Activated naive CD4-positive, alpha-beta T cell (primary cell): ENCODE data around the gene RWDD1.

Experiments used
- DNase-seq, 4 experiments: peaks; one replicate each; lab custom pipeline; 2025; lab: John Stamatoyannopoulos, UW

Gene RWDD1, protein sequence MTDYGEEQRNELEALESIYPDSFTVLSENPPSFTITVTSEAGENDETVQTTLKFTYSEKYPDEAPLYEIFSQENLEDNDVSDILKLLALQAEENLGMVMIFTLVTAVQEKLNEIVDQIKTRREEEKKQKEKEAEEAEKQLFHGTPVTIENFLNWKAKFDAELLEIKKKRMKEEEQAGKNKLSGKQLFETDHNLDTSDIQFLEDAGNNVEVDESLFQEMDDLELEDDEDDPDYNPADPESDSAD

GRCh38 chr6:116570856-116571682 is at the start of gene RWDD1:
TSS of gene RWDD1 (plus strand) at chr6:116571504. CDS start at chr6:116571583, 79 bp downstream.
- peak; percentile 94 to 97 (median 96) for DNase-seq

GRCh38 chr6:116522896-116523295 is 48.4 kb upstream of the RWDD1 start:
- no peak for DNase-seq

DNA sequence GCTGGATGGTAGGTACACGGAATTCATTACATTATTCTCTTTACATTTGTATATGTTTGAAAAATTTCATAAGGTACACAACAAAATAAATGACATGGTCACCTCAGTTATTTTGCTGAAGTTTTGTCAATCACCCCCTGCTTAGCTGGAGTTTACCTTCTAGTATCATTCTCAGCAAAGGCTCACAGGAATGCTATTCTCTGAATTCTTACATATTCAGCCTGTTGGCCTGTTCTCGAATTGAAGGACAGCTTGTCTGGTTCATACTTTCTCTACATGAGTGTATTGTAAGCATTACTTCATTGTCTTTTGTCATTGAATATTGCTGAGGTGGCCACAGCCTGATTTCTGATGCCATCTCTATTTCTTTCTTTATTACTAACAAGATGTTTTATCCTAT is 47.1 kb upstream of the RWDD1 start:
- no peak for DNase-seq

GRCh38 chr6:116528133-116528532 is 43.2 kb upstream of the RWDD1 start:
- no peak for DNase-seq

DNA sequence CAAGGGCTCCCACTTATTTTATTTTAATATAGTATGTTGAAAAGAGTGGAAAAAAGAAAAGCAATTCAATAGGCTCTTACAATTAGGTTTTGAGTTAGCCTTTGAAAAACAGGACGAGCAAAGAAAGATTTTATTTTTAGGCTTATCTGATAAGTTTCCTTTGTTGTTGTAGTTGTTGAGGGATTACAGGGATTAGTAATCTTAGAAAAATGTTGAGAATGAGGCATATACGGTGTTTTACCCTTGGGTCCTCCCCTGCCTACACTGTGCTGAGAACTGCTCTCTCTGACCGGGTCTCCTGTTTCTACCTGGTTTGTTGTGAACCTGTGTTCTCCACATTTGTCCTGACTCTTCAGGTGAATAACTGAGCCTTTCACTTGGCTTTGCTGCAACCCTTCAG is 42.5 kb upstream of the RWDD1 start:
- no peak for DNase-seq

GRCh38 chr6:116529466-116530290 is 41.6 kb upstream of the RWDD1 start:
- DNase-seq = no peak

- no peak for DNase-seq
Observed at GRCh38 chr6:116530436-116530835, 40.9 kb upstream of the RWDD1 start.

DNA sequence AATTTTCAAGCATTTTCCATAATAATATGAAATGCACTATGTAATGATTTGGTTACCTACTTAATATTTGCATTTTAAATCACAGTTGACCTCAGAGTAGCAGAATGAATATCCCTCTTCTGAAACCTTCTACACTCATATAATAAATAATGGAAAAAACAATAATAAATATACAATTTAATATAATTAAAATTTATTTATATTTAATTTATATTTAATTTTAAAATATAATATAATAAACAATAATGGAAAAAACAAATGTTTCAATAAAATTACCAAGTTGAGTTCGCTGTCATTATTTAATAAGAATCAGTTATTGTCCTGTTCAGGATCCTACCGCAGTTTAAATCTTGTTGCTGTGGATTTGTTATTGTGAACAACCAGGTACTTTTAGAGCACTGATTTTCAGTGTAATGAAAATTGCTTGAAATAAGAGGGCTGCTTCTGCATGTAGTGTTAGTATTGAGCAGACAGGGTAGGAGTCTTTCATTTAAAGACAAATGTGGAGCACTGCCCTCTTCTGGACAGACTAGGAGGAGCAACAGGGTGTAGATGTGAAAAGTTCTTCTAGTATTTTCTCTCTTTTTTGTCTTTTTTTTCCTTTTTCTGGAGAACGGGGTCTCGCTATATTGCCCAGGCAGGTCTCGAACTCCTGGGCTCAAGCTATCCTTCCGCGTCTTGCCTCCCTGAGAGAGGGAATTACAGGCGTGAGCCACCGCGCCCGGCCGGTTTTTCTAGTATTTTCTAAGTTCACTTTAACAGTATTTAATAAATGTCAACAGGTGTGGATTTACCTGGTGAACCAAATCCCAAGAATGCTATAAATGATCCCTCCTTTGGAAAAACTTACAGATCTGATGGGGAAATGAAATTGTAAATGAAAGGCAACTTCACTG is 39.4 kb upstream of the RWDD1 start:
- peak in 2 of 4 experiments; percentile 38 to 40 for DNase-seq

DNA sequence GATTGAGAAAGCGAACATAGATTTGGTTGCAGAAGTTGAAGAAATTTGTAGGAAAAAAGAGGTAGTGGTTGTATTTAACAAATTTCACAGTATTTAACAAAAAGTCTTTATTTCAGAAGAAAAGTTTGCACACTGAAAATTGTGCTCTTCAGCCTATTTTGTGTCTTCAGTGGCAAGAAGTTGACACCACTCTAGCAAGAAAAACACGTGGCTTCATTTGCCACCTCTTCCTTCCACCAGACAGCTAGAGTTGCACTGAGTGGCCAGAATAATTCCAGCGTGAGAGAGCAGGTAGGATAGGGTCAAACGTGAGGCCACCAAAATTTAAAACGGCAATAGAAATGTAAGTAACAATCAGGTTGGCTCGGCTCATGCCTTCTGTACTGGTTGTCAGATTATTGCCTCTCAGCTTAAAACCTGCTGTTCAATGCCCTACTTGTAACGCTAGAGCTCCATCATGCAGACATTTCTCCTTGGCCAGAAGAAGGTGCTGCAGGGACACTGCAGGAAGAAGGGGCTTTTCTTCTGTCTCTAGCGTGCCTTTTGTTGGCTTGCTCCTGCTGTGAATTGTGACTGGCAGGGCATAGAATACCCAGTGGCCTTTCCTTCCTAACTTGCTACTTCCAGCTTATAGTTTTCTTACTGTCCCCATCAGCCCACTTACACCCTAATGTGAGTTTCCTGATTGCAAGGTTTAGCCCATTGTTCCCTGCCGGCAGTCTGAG is 37.9 kb upstream of the RWDD1 start:
- no peak for DNase-seq

DNA sequence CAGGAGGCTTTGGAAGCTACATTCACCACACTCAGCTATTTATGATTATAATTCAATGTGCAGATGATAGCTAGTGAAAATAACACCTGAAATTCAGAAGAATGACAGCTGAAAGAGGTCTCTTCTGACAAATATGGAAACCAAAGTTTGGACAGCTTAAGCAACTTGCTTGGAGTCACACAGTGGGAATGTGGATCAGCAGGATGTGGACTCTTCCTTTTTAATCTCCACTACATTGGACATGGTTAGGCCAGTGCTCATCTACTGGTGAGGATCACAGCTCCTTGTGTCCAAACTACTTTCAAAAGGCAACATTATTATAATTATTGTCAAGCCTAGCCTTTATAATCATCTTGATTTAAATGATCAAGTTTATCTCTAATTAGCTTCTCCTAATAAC is 36.2 kb upstream of the RWDD1 start:
- no peak for DNase-seq

DNA sequence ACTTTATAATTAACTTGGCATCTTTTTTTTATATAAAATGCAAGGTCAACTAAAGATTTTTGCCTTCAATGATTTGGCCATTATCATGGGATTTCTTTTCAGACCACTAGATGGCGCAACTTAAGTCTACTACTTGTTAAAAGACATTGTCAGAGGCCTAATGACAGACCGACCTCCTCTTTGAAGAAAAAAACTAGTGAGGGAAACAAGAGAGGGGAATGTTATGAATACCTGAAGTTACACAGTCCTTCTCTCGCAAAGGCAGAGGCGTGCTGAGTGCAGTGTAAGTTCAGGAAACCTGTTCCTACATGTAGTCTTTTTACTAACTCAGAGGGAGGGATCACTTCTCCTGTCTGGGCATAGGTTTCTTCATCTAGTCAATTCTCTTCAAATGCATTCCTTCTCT is 35.1 kb upstream of the RWDD1 start:
- DNase-seq = no peak

DNA sequence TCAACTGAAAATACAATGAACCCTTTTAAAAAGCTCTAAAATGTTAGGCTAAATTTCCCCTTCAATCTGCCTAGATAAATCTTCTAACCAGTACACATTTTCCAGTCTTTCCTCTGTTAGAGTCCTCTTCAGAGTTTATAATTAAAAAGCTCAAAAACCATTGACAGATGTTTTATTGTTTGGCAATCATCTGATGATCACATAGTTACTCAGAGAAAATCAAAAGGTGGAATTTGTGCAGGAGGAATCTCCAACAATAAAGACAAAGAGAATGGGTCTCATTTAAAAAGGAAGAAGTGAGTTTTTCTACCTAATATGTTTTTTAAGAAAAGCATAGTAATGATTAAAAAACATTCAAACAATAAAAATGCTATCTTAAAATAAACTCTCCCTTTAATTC is 28.9 kb upstream of the RWDD1 start:
- no peak for DNase-seq

- no peak for DNase-seq
Observed at GRCh38 chr6:116543149-116543548, 28.2 kb upstream of the RWDD1 start.

DNA sequence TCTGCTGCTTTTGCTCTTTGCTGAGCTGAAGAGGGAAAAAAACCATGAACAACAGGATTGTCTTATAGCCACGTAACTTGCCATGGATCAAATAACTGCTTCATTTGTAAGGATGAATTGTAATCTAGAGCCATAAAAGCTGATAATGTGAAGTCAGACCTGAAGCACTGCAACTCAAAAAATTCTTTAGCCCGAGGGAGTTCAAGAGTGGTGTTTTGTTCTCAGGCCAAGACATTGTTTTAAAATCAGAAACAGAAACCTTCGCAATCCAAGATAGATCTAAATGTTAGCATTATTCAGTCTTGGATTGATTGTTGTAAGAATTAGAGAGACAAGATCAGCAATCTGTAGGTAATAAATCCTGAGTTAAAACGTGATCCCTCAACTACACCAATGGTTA is 25.7 kb upstream of the RWDD1 start, which contains the start of gene TRAPPC3L:
TSS of gene TRAPPC3L (minus strand) at position 34 of the 400 bp plus-strand sequence. CDS start 170 bp downstream, outside the sequence.
- DNase-seq = no peak

- DNase-seq = no peak
Observed at GRCh38 chr6:116547358-116547757, 23.9 kb upstream of the RWDD1 start.

DNA sequence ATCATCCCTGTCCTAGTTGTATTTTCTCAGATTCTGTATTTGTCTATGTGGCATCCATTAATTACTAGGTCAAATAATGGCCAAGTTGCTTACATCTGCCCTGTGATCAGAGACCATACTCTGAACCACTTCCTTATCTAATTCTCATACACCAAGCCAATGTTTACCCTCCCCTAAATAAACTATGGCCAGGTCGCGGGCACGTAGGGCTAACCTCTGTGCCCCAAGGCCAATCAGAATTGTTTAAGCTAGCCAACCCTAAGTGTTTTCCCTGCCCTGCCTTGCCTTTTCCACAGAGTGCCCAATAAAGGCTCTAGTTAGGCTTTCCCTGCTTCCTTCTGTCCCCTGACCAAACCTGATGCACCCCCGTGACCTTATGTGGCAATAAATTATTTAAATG is 20.5 kb upstream of the RWDD1 start:
- DNase-seq = no peak

DNA sequence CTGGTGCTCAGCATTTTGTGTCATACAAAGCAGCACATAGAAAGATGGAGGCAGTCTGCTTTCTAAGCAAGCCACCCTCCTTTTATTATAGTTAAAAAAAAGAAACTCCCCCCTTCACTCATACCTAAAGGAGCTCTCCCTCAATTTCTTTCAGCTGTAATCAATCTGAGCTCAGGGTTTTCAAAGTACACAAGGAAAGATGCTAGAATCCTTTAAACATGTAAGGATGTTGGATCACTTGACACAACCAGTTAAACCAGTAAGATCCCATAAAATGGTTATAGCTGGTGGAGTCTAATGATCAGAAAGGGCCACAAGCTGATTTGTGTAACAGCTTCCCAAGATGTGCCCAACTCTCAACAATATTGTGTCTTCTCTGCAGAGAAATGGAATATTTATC is 17.9 kb upstream of the RWDD1 start, which contains the start of gene CALHM4:
TSS of gene CALHM4 (plus strand) at position 301 of the 400 bp plus-strand sequence. CDS start at position 344, 43 bp downstream.
- DNase-seq = no peak

- no peak for DNase-seq
Observed at GRCh38 chr6:116556065-116556464, 15.2 kb upstream of the RWDD1 start.

GRCh38 chr6:116556814-116557415 is 14.4 kb upstream of the RWDD1 start:
- DNase-seq = no peak

GRCh38 chr6:116557893-116558292 is 13.4 kb upstream of the RWDD1 start:
- DNase-seq = no peak
